ENCODE data around the gene CRELD2.
A peak's percentile ranks its signal among the peaks of the same experiment; 100 is the strongest.

CRELD2 gene

GRCh38 chr22:49965091-49966040, 46.9 kb downstream of the CRELD2 start:
- H3K9me3 ChIP-seq (ENCODE audit: low read length) = no peaks in the 10 kb centered on the region
- H3K4me1 ChIP-seq (ENCODE audit: insufficient read depth, low read length) = peaks cover 31% of the 10 kb centered on the region
- H3K4me3 ChIP-seq (ENCODE audit: low read depth in 1 of 2, low read length in 2 of 2) = no peak overlapping the region
- H3K9ac ChIP-seq (ENCODE audit: low read length) = no peak overlapping the region
- H3K27ac ChIP-seq (ENCODE audit: low read depth, low read length) = no peak overlapping the region
- peaks cover 17% of the 10 kb centered on the region for H3K36me3 ChIP-seq (ENCODE audit: insufficient read depth, low read length)
- H3K27me3 ChIP-seq (ENCODE audit: control insufficient read depth in 1 of 2, insufficient read depth in 2 of 2, low read length in 2 of 2) = no peaks in the 10 kb centered on the region

GRCh38 chr22:49966041-49966773, 47.8 kb downstream of the CRELD2 start:
- Histone ChIP-seq H3K9ac (ENCODE audit: low read length) (no peak overlapping the region), H3K27me3 (ENCODE audit: control insufficient read depth in 1 of 2, insufficient read depth in 2 of 2, low read length in 2 of 2) (no peaks in the 10 kb centered on the region), H3K4me1 (ENCODE audit: insufficient read depth, low read length) (peaks cover 34% of the 10 kb centered on the region), H3K36me3 (ENCODE audit: insufficient read depth, low read length) (peaks cover 17% of the 10 kb centered on the region), H3K9me3 (ENCODE audit: low read length) (no peaks in the 10 kb centered on the region), H3K4me3 (ENCODE audit: low read depth in 1 of 2, low read length in 2 of 2) (no peak overlapping the region), H3K27ac (ENCODE audit: low read depth, low read length) (no peak overlapping the region)

DNA sequence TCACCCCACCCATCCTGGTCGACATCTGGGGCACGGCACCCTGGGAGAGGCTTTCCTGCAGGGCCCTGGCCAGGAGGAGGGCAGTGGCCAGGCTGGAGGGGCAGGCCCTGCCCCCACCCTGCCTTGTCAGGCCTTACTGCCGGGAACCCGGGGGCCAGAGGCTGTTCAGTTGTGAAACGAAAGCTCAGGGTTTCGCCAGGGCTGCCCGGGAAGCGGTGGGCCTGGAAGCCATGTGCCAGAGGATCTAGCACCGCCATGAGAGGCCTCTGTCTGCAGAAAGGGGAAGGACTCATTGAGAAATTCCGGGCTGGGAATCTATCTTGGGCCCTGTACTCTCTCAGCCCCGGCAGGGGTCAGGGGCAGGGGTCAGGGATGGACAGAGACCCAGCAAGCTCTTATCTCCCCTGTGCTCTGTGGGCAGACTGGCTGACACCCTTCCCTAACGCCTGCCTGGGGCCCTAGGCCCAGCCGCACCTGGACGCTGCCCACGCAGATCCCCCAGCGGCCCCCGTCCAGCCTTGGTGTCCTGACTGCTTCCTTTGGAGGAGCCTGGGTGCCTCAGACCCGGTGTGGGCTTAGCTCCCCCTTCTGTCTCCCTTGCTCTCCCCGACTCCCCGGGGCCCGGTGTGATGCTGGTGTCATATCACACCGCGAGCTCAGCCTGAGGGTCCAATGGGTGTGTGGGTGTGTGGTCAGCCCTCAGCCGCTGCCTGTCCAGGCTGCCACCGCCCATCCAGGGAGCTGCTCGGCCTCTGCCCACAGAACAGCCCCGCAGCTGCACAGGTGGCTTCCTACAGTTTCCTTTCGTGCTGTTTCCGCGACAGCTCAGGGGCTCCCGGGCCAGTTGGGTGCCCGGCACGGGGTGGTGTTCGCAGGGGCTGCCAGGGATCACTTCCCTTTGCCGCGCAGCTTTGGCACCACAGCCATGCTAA, 48.6 kb downstream of the CRELD2 start:
- peak overlapping the region in 1 of 2 donors; percentile 4 for H3K4me3 ChIP-seq (ENCODE audit: low read depth in 1 of 2, low read length in 2 of 2)
- no peak overlapping the region for H3K9ac ChIP-seq (ENCODE audit: low read length)
- peaks cover 17% of the 10 kb centered on the region for H3K36me3 ChIP-seq (ENCODE audit: insufficient read depth, low read length)
- H3K27me3 ChIP-seq (ENCODE audit: control insufficient read depth in 1 of 2, insufficient read depth in 2 of 2, low read length in 2 of 2) = peaks cover 0 to 6% of the 10 kb centered on the region in 2 donors
- peaks cover 34% of the 10 kb centered on the region for H3K4me1 ChIP-seq (ENCODE audit: insufficient read depth, low read length)
- H3K9me3 ChIP-seq (ENCODE audit: low read length) = no peaks in the 10 kb centered on the region
- H3K27ac ChIP-seq (ENCODE audit: low read depth, low read length) = peak overlapping the region; percentile 14

DNA sequence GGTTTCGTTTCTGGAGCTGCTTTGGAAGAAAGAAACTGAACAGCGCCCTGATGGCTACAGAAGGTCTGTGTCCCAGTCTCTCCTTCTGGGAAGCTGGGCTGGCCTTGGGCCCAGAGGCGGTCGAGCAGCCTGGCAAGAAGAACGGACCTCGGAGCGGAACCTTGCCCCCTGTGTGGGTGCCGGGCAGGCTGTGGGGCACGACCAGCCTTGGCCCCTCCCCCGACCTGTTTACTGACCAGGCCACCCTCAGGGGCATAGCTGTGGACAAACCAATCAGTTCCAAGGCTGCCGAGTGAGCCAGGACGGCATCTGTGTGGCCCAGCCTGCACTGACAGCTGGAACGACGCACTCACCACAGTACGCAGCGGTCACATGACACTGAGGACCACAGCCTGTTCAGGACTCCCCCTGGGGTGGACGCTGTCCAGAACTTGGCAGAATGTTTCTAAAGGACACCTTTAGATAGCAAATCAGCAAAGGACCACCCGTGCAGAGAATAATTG, 49.3 kb downstream of the CRELD2 start:
- Histone ChIP-seq H3K9ac (ENCODE audit: low read length) (no peak overlapping the region), H3K9me3 (ENCODE audit: low read length) (no peaks in the 10 kb centered on the region), H3K27ac (ENCODE audit: low read depth, low read length) (peak overlapping the region; percentile 14), H3K36me3 (ENCODE audit: insufficient read depth, low read length) (peaks cover 17% of the 10 kb centered on the region), H3K4me1 (ENCODE audit: insufficient read depth, low read length) (peaks cover 32% of the 10 kb centered on the region), H3K27me3 (ENCODE audit: control insufficient read depth in 1 of 2, insufficient read depth in 2 of 2, low read length in 2 of 2) (peaks cover 0 to 9% of the 10 kb centered on the region in 2 donors), H3K4me3 (ENCODE audit: low read depth in 1 of 2, low read length in 2 of 2) (peak overlapping the region in 1 of 2 donors; percentile 4)

DNA sequence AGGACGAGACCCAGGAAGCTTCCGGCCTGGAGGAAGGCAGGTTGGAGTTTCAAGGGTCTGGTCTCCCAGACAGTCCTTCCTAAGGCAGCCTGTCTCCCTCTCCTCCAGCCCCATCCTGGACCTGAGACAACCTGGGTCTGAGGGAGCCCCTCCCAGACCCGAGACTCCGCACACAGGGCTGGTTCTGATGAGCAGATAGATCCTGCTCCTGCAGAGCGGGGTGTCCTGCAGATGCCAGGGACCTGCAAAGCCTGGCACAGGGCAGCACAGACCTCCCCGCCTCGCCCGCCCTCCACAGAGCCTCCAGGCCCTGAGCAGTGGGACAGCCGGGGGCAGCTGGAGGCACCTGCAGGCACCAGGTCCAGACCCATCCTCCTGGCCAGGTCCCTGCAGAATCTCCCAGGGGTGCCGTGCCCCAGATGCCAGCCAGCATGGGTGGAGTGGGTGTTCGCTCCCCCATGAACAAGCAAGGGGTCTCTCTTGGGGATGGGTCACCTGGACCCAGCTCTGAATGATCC, 49.9 kb downstream of the CRELD2 start:
- H3K4me1 ChIP-seq (ENCODE audit: insufficient read depth, low read length) = peaks cover 26% of the 10 kb centered on the region
- H3K27me3 ChIP-seq (ENCODE audit: control insufficient read depth in 1 of 2, insufficient read depth in 2 of 2, low read length in 2 of 2) = peaks cover 0 to 9% of the 10 kb centered on the region in 2 donors
- no peaks in the 10 kb centered on the region for H3K9me3 ChIP-seq (ENCODE audit: low read length)
- H3K9ac ChIP-seq (ENCODE audit: low read length) = no peak overlapping the region
- H3K36me3 ChIP-seq (ENCODE audit: insufficient read depth, low read length) = peaks cover 12% of the 10 kb centered on the region
- no peak overlapping the region for H3K4me3 ChIP-seq (ENCODE audit: low read depth in 1 of 2, low read length in 2 of 2)
- H3K27ac ChIP-seq (ENCODE audit: low read depth, low read length) = no peak overlapping the region

DNA sequence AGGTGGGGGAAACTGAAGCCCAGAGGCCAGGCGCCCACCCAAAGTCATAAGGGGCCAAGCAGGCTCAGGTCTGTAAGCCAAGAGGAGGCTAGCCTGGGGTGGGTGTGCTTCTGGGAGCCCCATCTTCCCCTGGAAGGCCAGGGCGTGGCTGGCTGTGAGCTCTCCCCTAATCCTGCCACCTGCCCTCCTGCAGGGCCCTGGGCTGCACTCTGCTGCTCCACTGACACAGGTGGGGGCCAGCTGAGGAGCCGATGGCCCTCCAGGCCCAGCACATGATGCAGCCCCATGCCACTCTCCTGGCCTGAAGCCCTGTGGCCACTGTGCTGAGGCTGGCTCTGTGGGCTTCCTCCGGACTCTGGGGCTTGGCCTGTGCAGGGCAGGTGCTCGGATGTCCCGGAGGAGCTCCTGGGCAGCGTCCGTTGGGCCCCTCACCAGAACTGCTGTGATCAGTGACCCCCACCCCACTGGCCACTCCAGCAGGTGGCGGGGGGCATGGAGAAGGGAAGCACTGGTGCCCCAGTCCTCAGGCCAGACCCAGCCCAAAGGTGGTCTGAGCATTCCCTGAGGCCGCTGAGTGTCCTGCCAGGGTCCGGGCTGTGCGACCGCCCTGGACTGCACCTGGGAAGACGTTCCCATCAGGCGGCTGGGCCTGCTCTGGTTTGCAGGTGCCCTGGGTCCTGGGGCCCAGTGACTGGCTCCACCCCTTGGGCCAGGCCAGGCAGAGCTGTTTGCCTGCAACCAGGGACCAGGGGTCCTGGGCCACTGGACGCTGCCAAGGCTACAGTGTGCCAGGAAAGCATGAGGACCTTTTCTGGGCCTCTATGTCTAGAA, 50.6 kb downstream of the CRELD2 start:
- Histone ChIP-seq H3K9ac (ENCODE audit: low read length) (no peak overlapping the region), H3K27me3 (ENCODE audit: control insufficient read depth in 1 of 2, insufficient read depth in 2 of 2, low read length in 2 of 2) (peaks cover 0 to 9% of the 10 kb centered on the region in 2 donors), H3K36me3 (ENCODE audit: insufficient read depth, low read length) (peaks cover 6% of the 10 kb centered on the region), H3K4me3 (ENCODE audit: low read depth in 1 of 2, low read length in 2 of 2) (no peak overlapping the region), H3K27ac (ENCODE audit: low read depth, low read length) (no peak overlapping the region), H3K9me3 (ENCODE audit: low read length) (no peaks in the 10 kb centered on the region), H3K4me1 (ENCODE audit: insufficient read depth, low read length) (peaks cover 20% of the 10 kb centered on the region)

- Histone ChIP-seq H3K4me1 (ENCODE audit: insufficient read depth, low read length) (peaks cover 18% of the 10 kb centered on the region), H3K9me3 (ENCODE audit: low read length) (no peaks in the 10 kb centered on the region), H3K27ac (ENCODE audit: low read depth, low read length) (no peak overlapping the region), H3K4me3 (ENCODE audit: low read depth in 1 of 2, low read length in 2 of 2) (no peak overlapping the region), H3K27me3 (ENCODE audit: control insufficient read depth in 1 of 2, insufficient read depth in 2 of 2, low read length in 2 of 2) (peaks cover 0 to 9% of the 10 kb centered on the region in 2 donors), H3K9ac (ENCODE audit: low read length) (no peak overlapping the region), H3K36me3 (ENCODE audit: insufficient read depth, low read length) (no peaks in the 10 kb centered on the region)
Observed at GRCh38 chr22:49969751-49970527, 51.5 kb downstream of the CRELD2 start.

DNA sequence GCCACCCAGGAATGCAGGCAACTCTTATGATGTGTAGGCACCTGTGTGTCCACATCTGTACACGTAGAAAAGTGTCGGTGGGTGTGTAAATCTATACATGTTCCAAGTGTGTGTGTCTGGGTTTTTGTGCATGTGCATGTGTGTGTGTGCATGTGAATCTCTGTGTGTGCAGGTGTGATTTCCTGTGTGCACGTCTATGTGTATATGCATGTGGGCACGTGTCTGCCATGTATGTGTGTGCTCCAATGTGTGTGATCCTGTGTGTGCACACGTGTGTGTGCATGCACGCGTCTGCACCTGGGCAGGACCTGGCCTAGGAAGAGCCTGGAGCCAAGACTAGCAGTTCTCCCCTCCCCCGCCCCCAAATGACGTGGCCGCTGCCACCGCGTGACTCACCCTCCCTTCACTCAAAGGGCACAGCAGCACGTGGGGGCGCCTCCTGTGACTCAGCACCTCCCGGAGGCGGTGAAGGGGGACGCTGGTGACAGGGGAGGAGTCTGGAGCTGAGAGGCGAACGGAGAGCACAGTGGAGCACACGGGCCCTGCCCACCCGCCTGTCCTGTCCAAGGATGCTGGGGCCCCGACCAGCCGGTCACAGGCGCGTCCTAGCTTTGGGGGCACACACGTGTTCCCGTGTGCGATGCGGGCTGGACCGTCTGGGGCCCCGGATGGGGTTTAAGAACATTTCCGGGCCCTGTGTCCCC, 52.2 kb downstream of the CRELD2 start:
- Histone ChIP-seq H3K27ac (ENCODE audit: low read depth, low read length) (peak overlapping the region; percentile 68), H3K4me1 (ENCODE audit: insufficient read depth, low read length) (peaks cover 18% of the 10 kb centered on the region)

More for the DNA sequence above, 52.2 kb downstream of the CRELD2 start:
- Histone ChIP-seq H3K27me3 (ENCODE audit: control insufficient read depth in 1 of 2, insufficient read depth in 2 of 2, low read length in 2 of 2) (peaks cover 0 to 9% of the 10 kb centered on the region in 2 donors), H3K9me3 (ENCODE audit: low read length) (no peaks in the 10 kb centered on the region), H3K36me3 (ENCODE audit: insufficient read depth, low read length) (no peaks in the 10 kb centered on the region), H3K4me3 (ENCODE audit: low read depth in 1 of 2, low read length in 2 of 2) (peak overlapping the region; percentile 31 to 35), H3K9ac (ENCODE audit: low read length) (no peak overlapping the region)

Data from muscle layer of colon (tissue), 2 donors.